Cardiac muscle cell (in vitro differentiated cells and primary cell): ENCODE measurements around the gene BMPR1B. TPM values are rescaled to one million over a fixed set of nuclear protein-coding genes. Genes with fewer than 3 reads are reported as not detected.

ENCODE experiments used
- DNase-seq, 2 donors: peaks; one replicate each; pipeline versions ENCODE4 v3.0.0 to v3.0.0-alpha.2; 2010 to 2017; ENCODE audit warnings: low read depth in 1 of 2, low spot score in 1 of 2
- H3K27ac ChIP-seq: fragments of 200-600 bp; sonication (generic); 2 replicates; pipeline ENCODE4 v1.5.1; 2016
- H3K27me3 ChIP-seq: fragments of 200-600 bp; sonication (generic); 2 replicates; pipeline ENCODE4 v1.6.0; 2016; ENCODE audit warnings: control low read depth
- H3K36me3 ChIP-seq: fragments of 200-600 bp; sonication (generic); 2 replicates; pipeline ENCODE4 v1.5.1; 2016; ENCODE audit warnings: control low read depth
- H3K4me1 ChIP-seq: fragments of 200-600 bp; sonication (generic); 2 replicates; pipeline ENCODE4 v1.8.1; 2017; ENCODE audit warnings: low read depth, mild to moderate bottlenecking, mixed run types
- H3K4me3 ChIP-seq: fragments of 200-600 bp; sonication (generic); 2 replicates; pipeline ENCODE4 v1.5.1; 2016; ENCODE audit warnings: mild to moderate bottlenecking
- H3K9me3 ChIP-seq: fragments of 200-600 bp; sonication (generic); 2 replicates; pipeline ENCODE4 v1.5.1; 2017; ENCODE audit warnings: low read depth, mild to moderate bottlenecking, control low read depth
- polyA plus RNA-seq: library from polyadenylated mRNA; unstranded; fragments of >200 nt; fragmentation: Nextera tagmentation; extraction: Ambion mirVana; gene quantifications from 2 replicates; pipeline ENCODE4 v1.2.1, GENCODE V29; 2016
- total RNA-seq: library from RNA; depleted of rRNA; stranded (reverse); fragments of >200 nt; gene quantifications from 2 replicates; pipeline ENCODE4 v1.2.3, GENCODE V29; 2016
- TF ChIP-seq, protein P1 (sequence below): IDR thresholded peaks from 2 replicates; pipeline ENCODE4 v1.5.1; 2012; ENCODE audit warnings: low read depth, mild to moderate bottlenecking, low read length

Gene BMPR1B
- total and polyA plus RNA-seq, 2 experiments from 2014 or later = 0.53 to 1.8 TPM

DNA sequence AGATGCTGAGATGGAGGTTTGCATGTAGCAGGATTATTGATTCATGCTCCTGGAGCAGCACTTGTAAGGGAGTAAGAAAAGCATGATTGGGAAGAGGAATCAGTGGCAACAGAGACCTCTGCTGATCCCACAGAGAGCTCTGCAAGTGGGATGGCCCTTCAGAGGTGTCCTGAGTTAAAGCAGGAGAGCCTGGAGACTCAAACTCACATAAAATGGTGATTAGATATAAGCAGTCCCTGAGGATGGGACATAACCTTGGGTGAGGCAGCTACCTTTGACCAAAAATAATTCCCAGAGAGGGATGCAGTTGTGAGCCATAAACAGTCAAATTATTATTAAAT lies 25.4 kb upstream of the BMPR1B start:
- no peak overlapping the region for H3K27ac ChIP-seq
- H3K27me3 ChIP-seq = peaks cover 38% of the 10 kb centered on the region
- H3K4me1 ChIP-seq = no peaks in the 10 kb centered on the region
- TF ChIP-seq, protein P1, sequence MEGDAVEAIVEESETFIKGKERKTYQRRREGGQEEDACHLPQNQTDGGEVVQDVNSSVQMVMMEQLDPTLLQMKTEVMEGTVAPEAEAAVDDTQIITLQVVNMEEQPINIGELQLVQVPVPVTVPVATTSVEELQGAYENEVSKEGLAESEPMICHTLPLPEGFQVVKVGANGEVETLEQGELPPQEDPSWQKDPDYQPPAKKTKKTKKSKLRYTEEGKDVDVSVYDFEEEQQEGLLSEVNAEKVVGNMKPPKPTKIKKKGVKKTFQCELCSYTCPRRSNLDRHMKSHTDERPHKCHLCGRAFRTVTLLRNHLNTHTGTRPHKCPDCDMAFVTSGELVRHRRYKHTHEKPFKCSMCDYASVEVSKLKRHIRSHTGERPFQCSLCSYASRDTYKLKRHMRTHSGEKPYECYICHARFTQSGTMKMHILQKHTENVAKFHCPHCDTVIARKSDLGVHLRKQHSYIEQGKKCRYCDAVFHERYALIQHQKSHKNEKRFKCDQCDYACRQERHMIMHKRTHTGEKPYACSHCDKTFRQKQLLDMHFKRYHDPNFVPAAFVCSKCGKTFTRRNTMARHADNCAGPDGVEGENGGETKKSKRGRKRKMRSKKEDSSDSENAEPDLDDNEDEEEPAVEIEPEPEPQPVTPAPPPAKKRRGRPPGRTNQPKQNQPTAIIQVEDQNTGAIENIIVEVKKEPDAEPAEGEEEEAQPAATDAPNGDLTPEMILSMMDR = no peak
- no peaks in the 10 kb centered on the region for H3K36me3 ChIP-seq
- no peak overlapping the region for H3K4me3 ChIP-seq
- H3K9me3 ChIP-seq = no peaks in the 10 kb centered on the region
- DNase-seq = no peak

DNA sequence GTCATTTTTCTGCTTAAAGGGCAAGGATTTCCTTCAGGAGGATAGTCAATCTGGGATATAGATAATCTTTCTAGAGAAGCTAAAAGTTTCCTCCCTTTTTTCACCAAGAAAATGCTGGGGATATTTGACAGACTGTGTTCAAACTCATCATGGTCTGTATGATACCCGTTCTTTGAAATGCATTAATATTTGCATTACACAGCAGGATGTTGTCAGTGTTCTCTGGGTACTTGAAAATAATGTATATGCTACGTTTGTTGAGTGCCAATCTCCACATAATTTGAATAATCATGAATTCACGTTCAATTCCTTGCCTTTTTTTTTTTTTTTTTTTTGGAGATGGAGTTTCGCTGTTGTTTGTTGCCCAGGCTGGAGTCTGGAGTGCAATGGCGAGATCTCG lies 18.0 kb upstream of the BMPR1B start:
- no peaks in the 10 kb centered on the region for H3K4me1 ChIP-seq
- H3K27ac ChIP-seq = no peak overlapping the region
- TF ChIP-seq, protein P1 = no peak
- H3K27me3 ChIP-seq = peaks cover 24% of the 10 kb centered on the region
- DNase-seq = no peak
- H3K9me3 ChIP-seq = no peaks in the 10 kb centered on the region
- H3K36me3 ChIP-seq = no peaks in the 10 kb centered on the region
- no peak overlapping the region for H3K4me3 ChIP-seq

DNA sequence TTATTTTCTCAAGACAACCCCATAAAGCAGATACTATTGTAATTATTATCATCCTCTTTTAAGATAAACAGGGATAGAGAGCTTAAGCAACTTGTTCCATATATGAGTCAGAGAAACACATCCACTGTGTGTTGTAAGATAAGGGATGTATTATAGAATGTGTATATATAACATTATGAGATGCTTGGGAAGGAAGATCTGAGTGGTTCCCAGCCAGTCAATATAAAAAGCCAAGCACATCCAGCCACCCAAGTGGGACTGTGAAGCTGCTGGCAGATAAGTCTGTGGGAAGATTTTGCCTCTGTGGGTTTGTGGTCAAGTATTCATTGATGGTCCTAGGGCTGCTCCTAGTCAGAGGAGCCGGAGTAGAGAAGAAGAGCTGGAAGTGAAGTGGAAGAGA lies 16.5 kb upstream of the BMPR1B start:
- TF ChIP-seq, protein P1 = no peak
- no peak overlapping the region for H3K27ac ChIP-seq
- no peaks in the 10 kb centered on the region for H3K36me3 ChIP-seq
- H3K9me3 ChIP-seq = no peaks in the 10 kb centered on the region
- peaks cover 33% of the 10 kb centered on the region for H3K27me3 ChIP-seq
- no peak overlapping the region for H3K4me3 ChIP-seq
- H3K4me1 ChIP-seq = no peaks in the 10 kb centered on the region
- peak in 1 of 2 donors; percentile 27 for DNase-seq

DNA sequence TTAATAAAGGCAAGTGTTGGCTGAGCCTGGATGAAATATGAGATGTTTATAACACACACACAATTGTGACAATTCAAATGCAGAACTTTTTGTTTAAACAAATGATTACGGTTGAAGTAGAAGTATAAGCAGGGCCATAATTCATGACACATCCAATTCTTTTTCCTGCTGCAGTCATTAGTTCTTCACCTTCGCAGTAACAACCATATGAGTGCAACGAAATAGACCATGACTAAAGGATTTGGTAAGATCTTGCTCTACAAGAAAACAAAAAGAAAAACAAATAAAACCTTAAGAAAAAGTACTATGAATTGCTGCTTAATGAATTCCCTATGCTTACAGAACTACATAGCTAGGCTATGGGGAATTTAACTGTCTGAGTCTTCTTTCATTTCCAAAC lies 13.9 kb upstream of the BMPR1B start:
- no peak for DNase-seq
- no peaks in the 10 kb centered on the region for H3K9me3 ChIP-seq
- H3K27me3 ChIP-seq = peaks cover 36% of the 10 kb centered on the region
- TF ChIP-seq, protein P1 = no peak
- no peaks in the 10 kb centered on the region for H3K36me3 ChIP-seq
- no peak overlapping the region for H3K4me3 ChIP-seq
- no peaks in the 10 kb centered on the region for H3K4me1 ChIP-seq
- no peak overlapping the region for H3K27ac ChIP-seq

DNA sequence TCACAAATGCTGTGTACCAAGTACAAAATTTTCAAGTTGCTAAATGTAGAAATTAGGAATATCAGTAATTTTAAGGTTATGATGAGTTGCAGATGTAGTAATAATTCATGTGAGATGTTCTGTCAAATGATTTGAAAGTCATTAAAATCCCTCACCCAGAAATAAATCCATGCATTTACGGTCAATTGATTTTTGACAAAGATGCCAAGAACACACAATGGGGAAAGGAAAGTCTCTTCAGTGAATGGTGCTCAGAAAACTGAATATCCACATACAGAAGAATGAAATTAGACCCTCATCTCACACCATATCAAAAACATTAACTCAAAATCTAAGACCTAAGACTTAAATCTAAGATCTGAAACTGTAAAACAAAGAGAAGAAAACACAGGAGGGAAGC lies 12.9 kb upstream of the BMPR1B start:
- Histone ChIP-seq H3K9me3 (no peaks in the 10 kb centered on the region), H3K4me3 (no peak overlapping the region), H3K36me3 (no peaks in the 10 kb centered on the region), H3K27ac (no peak overlapping the region), H3K4me1 (no peaks in the 10 kb centered on the region), H3K27me3 (peaks cover 37% of the 10 kb centered on the region)
- TF ChIP-seq, protein P1 = no peak
- no peak for DNase-seq

DNA sequence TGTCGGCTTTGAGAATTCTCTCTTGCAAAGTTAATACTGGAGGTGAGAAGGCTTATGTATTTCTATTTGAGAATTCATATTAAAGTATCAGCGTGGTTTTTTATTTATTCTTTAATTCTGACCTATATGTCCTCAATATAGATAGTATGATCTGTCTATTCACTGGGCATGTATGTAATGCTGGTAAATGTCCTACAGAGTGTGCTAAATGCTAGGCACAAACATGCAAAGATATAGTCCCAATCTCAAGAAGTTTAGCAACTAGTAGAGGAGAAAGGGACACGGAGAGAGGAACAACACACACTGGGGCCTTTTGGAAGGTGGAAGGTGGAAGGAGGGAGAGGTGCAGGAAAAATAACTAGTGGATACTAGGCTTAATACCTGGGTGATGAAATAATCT lies 11.0 kb upstream of the BMPR1B start:
- Histone ChIP-seq H3K9me3 (no peaks in the 10 kb centered on the region), H3K27me3 (peaks cover 34% of the 10 kb centered on the region), H3K4me3 (no peak overlapping the region), H3K36me3 (no peaks in the 10 kb centered on the region), H3K27ac (no peak overlapping the region), H3K4me1 (no peaks in the 10 kb centered on the region)
- DNase-seq = no peak
- TF ChIP-seq, protein P1 = no peak
